Upper lobe of left lung (tissue), 6 donors: Measurements from ENCODE around the gene CHSY1. TPM values are rescaled to one million over a fixed set of nuclear protein-coding genes. Genes with fewer than 3 reads are reported as not detected.
A peak's percentile ranks its signal among the peaks of the same experiment; 100 is the strongest.

ENCODE experiments used
- ATAC-seq, 2 donors: fragments of 200-7000 bp; cut with Tn5 transposase; one replicate each; pipeline ENCODE4 v1.9.1; 2022; ENCODE audit warnings: mild to moderate bottlenecking in 2 of 2, moderate library complexity in 2 of 2; ENCODE audit not compliant: low FRiP score in 2 of 2
- DNase-seq, 2 donors: peaks; one replicate each; pipeline ENCODE4 v3.0.0-alpha.2; 2019 to 2020
- H3K27ac ChIP-seq, 4 donors: fragments of 200-600 bp; sonication (generic); one replicate each; pipeline ENCODE4 v1.5.1; 2016 to 2019
- H3K27me3 ChIP-seq, 4 donors: fragments of 200-600 bp; sonication (generic); one replicate each; pipeline ENCODE4 v1.5.1; 2017 to 2019
- H3K36me3 ChIP-seq, 4 donors: fragments of 200-600 bp; sonication (generic); one replicate each; pipeline ENCODE4 v1.5.1; 2016 to 2019
- H3K4me1 ChIP-seq, 4 donors: fragments of 200-600 bp; sonication (generic); one replicate each; pipeline ENCODE4 v1.5.1; 2018 to 2019
- H3K4me3 ChIP-seq, 4 donors: fragments of 200-600 bp; sonication (generic); one replicate each; pipeline ENCODE4 v1.5.1; 2017 to 2019; ENCODE audit warnings: mild to moderate bottlenecking in 2 of 4, moderate library complexity in 1 of 4
- H3K9me3 ChIP-seq, 4 donors: fragments of 200-600 bp; sonication (generic); one replicate each; pipeline ENCODE4 v1.5.1; 2018 to 2019
- CTCF ChIP-seq, 6 experiments: fragments of 450-650 bp in 4 of 6; fragments of 200-600 bp in 2 of 6; sonication (generic) in 2 of 6; IDR thresholded peaks; one replicate each; pipeline ENCODE4 v1.5.1; 2016 to 2019; ENCODE audit warnings: antibody characterized with exemption in 6 of 6
- EP300 ChIP-seq, 4 donors: sonication (generic); formaldehyde crosslinking; IDR thresholded peaks; one replicate each; pipeline ENCODE4 v1.5.1; 2017; ENCODE audit warnings: antibody characterized with exemption in 4 of 4, control low read depth in 2 of 4
- POLR2A ChIP-seq, 4 donors: fragments of 450-650 bp; IDR thresholded peaks; one replicate each; pipeline ENCODE4 v1.5.1; 2016 to 2017; ENCODE audit warnings: antibody characterized with exemption in 4 of 4, mild to moderate bottlenecking in 2 of 4
- POLR2AphosphoS5 ChIP-seq, 2 donors: sonication (generic); formaldehyde crosslinking; IDR thresholded peaks; one replicate each; pipeline ENCODE4 v1.5.1; 2017; ENCODE audit warnings: antibody characterized with exemption in 2 of 2
- WGBS, 2 donors: methylation state at CpG; one replicate each; pipeline ENCODE4 v1.1.5; 2017 to 2018; 5-methylcytosine and 5-hydroxymethylcytosine counted together
- total RNA-seq, 6 donors: library from RNA; depleted of rRNA in 4 of 6; stranded (reverse); fragments of >200 nt in 4 of 6; gene quantifications; one replicate each; pipeline versions ENCODE4 v1.1.0 to v1.2.1, GENCODE V29; 2016 to 2021
- donor health status: DM: no; HTN: no; CAD: no; lungs with moderate emphysema.
- donor health status: DM: no; HTN: yes; CAD: no; lungs with severe emphysema.

CHSY1 gene
- total RNA-seq, 6 donors from 2014 or later = 12.4 to 38.3 (median 23.7) TPM

- 73 to 74% methylated on average over 9 of the region's 9 CpGs for WGBS, 2 donors
- peak overlapping the region in 3 of 4 donors; percentile 65 to 81 (median 77) for H3K27ac ChIP-seq
- no peaks in the 10 kb centered on the region for H3K36me3 ChIP-seq
- no peak overlapping the region for H3K4me3 ChIP-seq
- no peak for DNase-seq
- no peaks in the 10 kb centered on the region for H3K27me3 ChIP-seq
- no peaks in the 10 kb centered on the region for H3K9me3 ChIP-seq
- ATAC-seq = peak in 1 of 2 donors; percentile 21
- no peak for TF ChIP-seq POLR2AphosphoS5 (IDR thresholded peaks at IDR 0.05)
- peaks cover 74 to 97% (median 80%) of the 10 kb centered on the region in 4 donors for H3K4me1 ChIP-seq
Measured at GRCh38 chr15:101243420-101243819, 8.4 kb downstream of the CHSY1 start.

- Histone ChIP-seq H3K9me3 (no peaks in the 10 kb centered on the region), H3K4me3 (no peak overlapping the region), H3K4me1 (peaks cover 74 to 95% (median 82%) of the 10 kb centered on the region in 4 donors), H3K36me3 (no peaks in the 10 kb centered on the region), H3K27me3 (no peaks in the 10 kb centered on the region), H3K27ac (peak overlapping the region; percentile 37 to 81 (median 71))
- TF ChIP-seq EP300 (IDR thresholded peaks at IDR 0.05) (no peak), POLR2AphosphoS5 (IDR thresholded peaks at IDR 0.05) (no peak), CTCF (IDR thresholded peaks at IDR 0.05) (no peak), POLR2A (IDR thresholded peaks at IDR 0.05) (no peak)
- DNase-seq (no peak), ATAC-seq (no peak)
- 22 to 42% methylated on average over 6 of the region's 6 CpGs for WGBS, 2 donors
Measured at GRCh38 chr15:101242999-101243336, 8.9 kb downstream of the CHSY1 start.

- 28 to 40% methylated on average over 11 to 12 of the region's 12 CpGs for WGBS, 2 donors
- peak overlapping the region in 2 of 4 donors; percentile 1 to 7 for H3K4me3 ChIP-seq
- H3K27me3 ChIP-seq = no peaks in the 10 kb centered on the region
- H3K36me3 ChIP-seq = no peaks in the 10 kb centered on the region
- peak; percentile 32 to 59 for TF ChIP-seq POLR2AphosphoS5 (IDR thresholded peaks at IDR 0.05)
- TF ChIP-seq CTCF (IDR thresholded peaks at IDR 0.05) = no peak
- H3K9me3 ChIP-seq = no peaks in the 10 kb centered on the region
- ATAC-seq = peak; percentile 63 to 74
- peaks cover 79 to 95% (median 85%) of the 10 kb centered on the region in 4 donors for H3K4me1 ChIP-seq
- DNase-seq = peak in 1 of 2 donors; percentile 66
- peak overlapping the region; percentile 37 to 81 (median 72) for H3K27ac ChIP-seq
Measured at GRCh38 chr15:101242160-101242998, 9.5 kb downstream of the CHSY1 start.

GRCh38 chr15:101240358-101240757 lies 11.5 kb downstream of the CHSY1 start:
- no peak overlapping the region for H3K4me3 ChIP-seq
- H3K9me3 ChIP-seq = no peaks in the 10 kb centered on the region
- peak; percentile 49 to 75 for ATAC-seq
- peaks cover 78 to 82% (median 80%) of the 10 kb centered on the region in 4 donors for H3K4me1 ChIP-seq
- DNase-seq = no peak
- peak overlapping the region; percentile 24 to 62 (median 44) for H3K27ac ChIP-seq
- 45 to 52% methylated on average over 5 of the region's 5 CpGs for WGBS, 2 donors
- no peaks in the 10 kb centered on the region for H3K27me3 ChIP-seq
- TF ChIP-seq POLR2AphosphoS5 (IDR thresholded peaks at IDR 0.05) (peak in 1 of 2 donors; percentile 20), CTCF (IDR thresholded peaks at IDR 0.05) (no peak), POLR2A (IDR thresholded peaks at IDR 0.05) (no peak)
- H3K36me3 ChIP-seq = peaks cover 0 to under 1% (median 0%) of the 10 kb centered on the region in 4 donors

GRCh38 chr15:101239724-101240136 lies 12.1 kb downstream of the CHSY1 start:
- H3K27me3 ChIP-seq = no peaks in the 10 kb centered on the region
- TF ChIP-seq POLR2AphosphoS5 (IDR thresholded peaks at IDR 0.05) (no peak), EP300 (IDR thresholded peaks at IDR 0.05) (no peak), CTCF (IDR thresholded peaks at IDR 0.05) (no peak), POLR2A (IDR thresholded peaks at IDR 0.05) (no peak)
- H3K27ac ChIP-seq = peak overlapping the region; percentile 24 to 62 (median 44)
- DNase-seq (no peak), ATAC-seq (peak in 1 of 2 donors; percentile 23)
- H3K4me1 ChIP-seq = peaks cover 73 to 81% (median 79%) of the 10 kb centered on the region in 4 donors
- H3K9me3 ChIP-seq = no peaks in the 10 kb centered on the region
- H3K4me3 ChIP-seq = no peak overlapping the region
- peaks cover 0 to 7% (median 2%) of the 10 kb centered on the region in 4 donors for H3K36me3 ChIP-seq
- WGBS, 2 donors = 45 to 53% methylated on average over 6 of the region's 6 CpGs
